ENCODE data around the gene CELF2.

GRCh38 chr10:11332846-11333245 lies 315.2 kb downstream of the CELF2 start:
- no peak for TF ChIP-seq ZNF341 (tag by site-specific recombination; IDR thresholded peaks at IDR 0.05; ENCODE audit: low read depth)
- no peak for TF ChIP-seq ZBTB26 (tag by site-specific recombination; optimal IDR thresholded peaks at IDR 0.05)
- TF ChIP-seq CTCF (tag by site-specific recombination; IDR thresholded peaks at IDR 0.05), result no peak
